ENCODE measurements around the gene ITGA8.
A peak's percentile ranks its signal among the peaks of the same experiment; 100 is the strongest.
"Not testable (repeated sequence)": the region's sequence is repeated elsewhere in the genome, so short reads cannot be mapped to it uniquely, and the experiment has no call there.

The ITGA8 gene

GRCh38 chr10:15605740-15606369 is 113.9 kb downstream of the ITGA8 start:
- no peak for DNase-seq

DNA sequence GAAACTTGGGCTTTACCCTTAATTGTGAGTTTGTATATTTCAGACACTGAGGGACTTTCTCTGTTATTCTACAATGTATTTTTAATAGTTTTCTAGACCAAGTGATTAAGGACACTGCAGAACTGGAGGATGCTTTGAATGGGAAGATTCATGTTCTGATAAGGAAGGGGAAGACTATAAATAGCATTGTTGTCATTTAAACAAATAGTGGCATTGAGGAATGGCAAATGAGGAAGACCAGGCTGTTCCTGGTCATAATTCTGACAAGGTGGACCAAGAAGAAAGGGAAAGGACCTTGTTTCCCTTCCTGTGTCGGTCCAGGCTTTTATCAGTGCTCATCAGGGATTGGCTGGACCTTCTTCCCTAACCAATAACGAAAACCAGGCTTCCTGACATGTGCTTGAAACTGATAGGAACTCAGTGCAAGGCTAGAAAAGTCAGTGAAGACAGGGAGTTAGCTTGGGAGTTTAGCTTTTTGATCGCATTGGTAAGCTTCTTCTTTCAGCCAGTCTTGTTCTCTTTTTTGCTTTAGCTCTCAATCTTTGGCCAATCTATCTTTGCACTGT is 116.2 kb downstream of the ITGA8 start:
- no peak for DNase-seq

DNA sequence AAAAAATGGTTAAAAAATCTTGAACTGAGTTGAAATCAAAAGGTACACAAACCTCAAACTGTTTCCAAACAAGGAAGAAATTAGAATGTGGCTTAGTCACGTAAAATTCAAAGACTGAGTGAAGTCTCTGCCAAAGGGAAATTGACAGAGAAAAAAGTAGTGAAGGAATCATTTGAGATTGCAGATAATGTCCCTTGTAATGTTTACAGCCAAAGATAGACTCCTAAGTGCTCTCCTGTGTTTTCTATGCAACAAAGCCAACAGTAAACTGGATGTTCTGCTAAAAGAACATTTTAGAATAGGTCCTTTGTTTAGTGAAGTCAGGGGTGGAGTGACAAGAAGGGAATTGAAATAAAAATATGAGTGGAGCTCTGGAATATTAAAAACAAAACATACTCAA is 117.9 kb downstream of the ITGA8 start:
- no peak for DNase-seq

DNA sequence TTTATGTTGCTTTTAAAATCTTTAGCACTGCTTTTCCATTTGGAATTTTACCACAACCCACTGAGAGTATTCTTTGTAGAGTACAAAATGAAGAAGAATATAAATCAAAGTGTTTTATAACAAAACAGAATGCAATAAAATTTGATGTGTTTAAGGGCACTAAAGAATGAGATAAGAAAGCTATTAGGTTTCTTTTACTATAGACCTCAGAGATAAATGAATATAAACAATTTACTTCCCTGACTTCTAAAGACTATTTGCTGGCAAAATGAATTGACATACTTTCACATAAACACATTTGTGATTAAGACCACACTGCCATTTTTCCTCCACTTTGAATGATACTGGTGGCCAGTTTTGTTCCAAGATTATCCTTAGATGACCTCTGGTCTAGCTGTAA is 124.5 kb downstream of the ITGA8 start:
- no peak for DNase-seq

- DNase-seq: no peak
Measured at GRCh38 chr10:15591937-15592336, 127.8 kb downstream of the ITGA8 start.

DNA sequence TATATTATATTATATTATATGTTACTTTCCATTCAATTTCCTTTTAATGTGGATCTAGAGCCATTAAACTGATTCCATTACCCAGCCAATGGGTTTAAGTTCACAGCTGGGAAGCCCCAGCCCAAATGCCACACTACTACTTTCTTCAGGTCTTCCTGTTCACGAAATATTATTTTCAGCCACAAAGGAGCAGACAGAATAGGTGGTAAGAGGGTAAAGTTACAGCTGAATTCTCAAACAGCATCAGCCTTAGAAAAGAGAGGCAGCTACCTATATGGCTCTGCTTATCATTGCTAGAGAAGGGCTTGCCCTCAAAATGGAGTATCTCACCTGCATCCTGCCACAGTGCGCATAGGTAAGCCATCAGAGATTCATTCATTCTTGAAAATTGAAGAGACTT is 128.3 kb downstream of the ITGA8 start:
- no peak for DNase-seq

GRCh38 chr10:15588635-15589508 is 130.8 kb downstream of the ITGA8 start:
- DNase-seq: no peak

DNA sequence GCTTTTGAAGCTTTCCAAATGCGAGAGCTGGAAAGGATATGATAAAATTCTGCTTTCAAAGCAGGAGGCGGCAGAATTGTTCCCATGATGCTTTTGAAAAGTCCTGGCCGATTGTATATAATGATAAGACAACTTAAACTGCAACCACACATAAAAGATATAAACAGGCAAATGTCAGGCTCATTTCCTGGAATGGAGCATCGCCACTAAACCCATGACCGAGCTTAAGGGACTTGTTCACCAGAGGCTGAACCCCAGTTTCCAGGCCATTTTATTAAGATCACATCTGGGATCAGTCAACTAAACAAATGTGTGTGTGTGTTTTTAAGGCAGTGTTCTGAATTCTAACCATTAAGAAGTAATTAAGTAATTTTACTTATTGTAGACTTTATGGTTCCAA is 131.6 kb downstream of the ITGA8 start:
- no peak for DNase-seq

GRCh38 chr10:15587271-15587670 is 132.5 kb downstream of the ITGA8 start:
- no peak for DNase-seq

- peak; percentile 5 to 13 for DNase-seq
Measured at GRCh38 chr10:15585303-15585715, 134.4 kb downstream of the ITGA8 start.

GRCh38 chr10:15582972-15583371 is 136.8 kb downstream of the ITGA8 start:
- DNase-seq: not testable (repeated sequence)

- DNase-seq: no peak
Measured at GRCh38 chr10:15579605-15580004, 140.1 kb downstream of the ITGA8 start.

- DNase-seq: no peak
Measured at GRCh38 chr10:15572531-15573045, 147.1 kb downstream of the ITGA8 start.

GRCh38 chr10:15571575-15571974 is 148.1 kb downstream of the ITGA8 start:
- no peak for DNase-seq

DNA sequence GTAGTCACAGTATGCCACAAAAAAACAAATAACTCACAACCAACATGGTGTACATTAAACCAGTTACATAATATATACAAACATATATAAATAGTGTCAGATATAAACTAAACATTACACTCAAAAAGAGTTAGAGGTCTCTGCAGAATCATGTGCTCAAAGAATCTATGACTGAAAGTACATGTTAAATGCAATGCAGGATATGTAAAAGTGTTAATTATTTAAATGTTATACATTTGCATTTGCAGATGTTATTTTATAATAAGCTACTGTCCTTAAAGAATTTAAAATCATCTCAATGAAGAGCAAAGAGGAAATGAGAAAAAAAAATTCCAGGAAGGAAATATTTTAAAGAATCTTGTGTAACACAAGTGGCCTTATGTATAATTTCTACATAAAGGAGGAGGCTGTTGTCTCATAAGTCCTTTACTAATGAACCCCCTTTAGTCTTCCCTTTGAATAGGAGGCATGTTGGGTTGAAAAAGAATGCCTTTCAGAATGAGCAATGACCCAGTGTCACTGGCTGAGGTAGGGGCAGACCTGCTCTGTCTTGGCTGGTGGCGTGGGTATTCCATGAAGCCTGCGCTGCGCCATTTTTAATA is 148.9 kb downstream of the ITGA8 start:
- no peak for DNase-seq

- DNase-seq: no peak
Measured at GRCh38 chr10:15567952-15568351, 151.8 kb downstream of the ITGA8 start.

- DNase-seq: no peak
Measured at GRCh38 chr10:15563246-15563645, 156.5 kb downstream of the ITGA8 start.

GRCh38 chr10:15562578-15562977 is 157.1 kb downstream of the ITGA8 start:
- DNase-seq: no peak

DNA sequence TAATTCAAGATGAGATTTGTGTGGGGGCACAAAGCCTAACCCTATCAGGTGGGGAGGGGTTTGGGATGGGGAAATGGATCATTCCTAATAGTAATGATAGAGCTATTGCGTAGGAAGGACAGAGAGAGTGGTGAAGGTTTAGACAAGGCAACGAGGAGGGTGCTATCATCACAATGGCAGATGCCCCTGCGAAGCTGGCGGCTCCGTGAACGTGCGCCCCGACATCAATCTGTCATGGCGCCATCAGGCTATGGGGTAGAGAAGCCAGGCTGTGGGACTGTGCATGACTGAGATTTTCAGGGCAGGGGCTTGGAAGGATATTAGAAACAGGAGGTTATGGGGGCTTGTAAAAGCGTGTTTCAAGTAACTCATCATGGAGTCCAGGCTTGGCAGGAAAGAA is 157.6 kb downstream of the ITGA8 start:
- DNase-seq: no peak

DNA sequence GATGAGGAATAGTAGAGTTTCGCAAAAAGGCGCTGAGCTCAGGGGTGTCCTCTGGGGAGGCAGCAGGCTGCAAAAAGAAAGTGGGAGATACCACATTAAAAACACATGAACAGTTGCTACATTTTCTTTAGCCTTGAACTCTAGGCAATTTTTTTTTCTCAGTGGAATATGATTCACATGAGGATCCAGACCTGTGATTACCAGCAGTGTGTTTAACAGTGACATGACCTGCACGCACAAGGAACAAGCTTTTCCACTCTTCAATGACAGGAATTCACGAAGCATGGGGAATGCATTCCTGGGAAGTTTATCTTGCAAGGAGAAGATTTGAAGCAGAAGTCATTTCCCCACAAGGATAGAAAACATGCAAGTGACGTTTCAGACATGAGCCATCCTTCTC is 161.6 kb downstream of the ITGA8 start:
- no peak for DNase-seq

DNA sequence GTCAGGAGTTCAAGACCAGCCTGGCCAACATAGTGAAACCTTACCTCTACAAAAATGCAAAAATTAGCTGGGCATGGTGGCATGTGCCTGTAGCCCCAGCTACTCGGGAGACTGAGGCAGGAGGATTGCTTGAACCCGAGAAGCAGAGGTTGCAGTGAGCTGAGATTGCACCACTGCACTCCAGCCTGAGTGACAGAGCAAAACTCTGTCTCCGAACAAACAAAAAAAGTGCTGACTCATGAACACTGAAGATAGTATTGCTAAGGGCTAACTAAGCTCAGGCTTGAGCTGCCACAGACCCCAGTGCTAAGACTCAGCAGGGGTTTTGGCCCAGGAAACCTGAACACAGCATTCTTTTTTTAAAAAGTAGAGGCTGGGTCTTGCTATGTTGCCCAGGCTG is 162.6 kb downstream of the ITGA8 start:
- not testable (repeated sequence) for DNase-seq

DNA sequence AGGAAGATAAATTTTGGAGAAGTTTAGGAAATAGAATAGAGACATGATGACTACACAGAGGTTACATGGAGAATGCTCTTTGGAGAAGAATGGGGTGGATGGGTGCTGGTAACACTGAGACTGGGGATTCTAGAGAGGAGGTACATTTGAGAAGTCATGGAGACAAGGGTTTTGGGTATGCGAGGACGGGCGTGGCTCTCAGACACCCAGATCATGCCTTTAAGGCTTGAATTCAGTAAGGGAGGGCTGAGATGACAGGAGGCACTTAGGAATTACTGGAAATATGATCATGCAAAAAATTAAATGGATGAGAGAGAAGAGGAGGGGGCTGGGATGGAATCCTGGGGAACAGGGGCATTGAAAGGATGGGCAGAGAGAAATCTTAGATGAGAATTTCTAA is 168.8 kb downstream of the ITGA8 start:
- no peak for DNase-seq

GRCh38 chr10:15548331-15548730 is 171.4 kb downstream of the ITGA8 start:
- no peak for DNase-seq

DNA sequence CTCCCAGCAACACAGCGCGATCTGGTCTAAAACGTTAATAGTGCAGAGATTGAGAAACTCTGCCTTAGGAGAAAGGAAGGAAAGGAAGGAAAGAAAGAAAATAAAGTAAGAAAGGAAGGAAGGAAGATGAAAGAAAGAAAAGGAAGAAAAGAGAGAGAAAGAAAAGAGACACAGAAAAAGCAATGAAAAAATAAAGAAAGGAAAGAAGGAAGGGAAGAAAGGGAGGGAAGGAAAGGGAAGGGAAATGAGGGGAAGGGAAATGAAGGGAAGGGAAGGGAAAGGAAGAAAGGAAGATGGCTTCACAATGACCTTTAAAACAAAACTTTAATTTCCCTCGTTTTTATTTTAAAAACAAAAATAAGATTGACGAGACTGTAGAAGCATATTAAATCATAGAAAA is 173.1 kb downstream of the ITGA8 start:
- no peak for DNase-seq
